ENCODE results near the gene MUC5B.

DNA sequence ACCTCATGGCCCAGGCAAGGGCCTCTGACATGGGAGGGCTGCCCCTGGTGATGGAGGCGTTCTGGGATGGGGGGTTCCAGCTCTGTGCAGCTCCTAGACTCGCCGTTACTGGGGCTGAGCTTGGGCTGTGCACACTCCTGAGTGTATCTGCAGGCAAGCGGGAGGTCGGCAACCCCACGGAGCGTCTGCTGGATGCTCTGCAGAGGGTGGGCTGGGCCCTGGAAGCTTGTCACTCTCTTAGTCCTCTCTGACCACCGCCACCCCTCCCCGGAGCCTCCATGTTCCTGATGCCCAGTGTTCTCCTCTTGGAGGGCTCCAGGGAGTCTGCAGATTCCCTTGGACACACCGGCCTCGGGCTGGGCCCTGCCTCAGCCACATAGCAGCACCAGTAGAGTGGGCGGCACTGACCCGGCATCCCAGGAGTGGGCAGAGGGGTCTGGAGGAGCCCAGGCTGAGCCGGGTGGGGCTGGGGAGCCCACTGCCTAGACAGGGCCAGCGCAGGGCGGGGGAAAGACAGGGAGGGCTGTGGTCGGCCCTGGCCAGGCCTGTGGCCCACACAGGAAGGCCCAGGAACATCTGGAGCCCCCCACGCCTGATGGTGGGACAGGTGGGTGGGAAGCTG is 20.6 kb upstream of the MUC5B start:
- TF ChIP-seq, protein P1, sequence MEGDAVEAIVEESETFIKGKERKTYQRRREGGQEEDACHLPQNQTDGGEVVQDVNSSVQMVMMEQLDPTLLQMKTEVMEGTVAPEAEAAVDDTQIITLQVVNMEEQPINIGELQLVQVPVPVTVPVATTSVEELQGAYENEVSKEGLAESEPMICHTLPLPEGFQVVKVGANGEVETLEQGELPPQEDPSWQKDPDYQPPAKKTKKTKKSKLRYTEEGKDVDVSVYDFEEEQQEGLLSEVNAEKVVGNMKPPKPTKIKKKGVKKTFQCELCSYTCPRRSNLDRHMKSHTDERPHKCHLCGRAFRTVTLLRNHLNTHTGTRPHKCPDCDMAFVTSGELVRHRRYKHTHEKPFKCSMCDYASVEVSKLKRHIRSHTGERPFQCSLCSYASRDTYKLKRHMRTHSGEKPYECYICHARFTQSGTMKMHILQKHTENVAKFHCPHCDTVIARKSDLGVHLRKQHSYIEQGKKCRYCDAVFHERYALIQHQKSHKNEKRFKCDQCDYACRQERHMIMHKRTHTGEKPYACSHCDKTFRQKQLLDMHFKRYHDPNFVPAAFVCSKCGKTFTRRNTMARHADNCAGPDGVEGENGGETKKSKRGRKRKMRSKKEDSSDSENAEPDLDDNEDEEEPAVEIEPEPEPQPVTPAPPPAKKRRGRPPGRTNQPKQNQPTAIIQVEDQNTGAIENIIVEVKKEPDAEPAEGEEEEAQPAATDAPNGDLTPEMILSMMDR (IDR thresholded peaks at IDR 0.05; ENCODE audit: low read length) = no peak
- TF ChIP-seq EZH2 (IDR thresholded peaks at IDR 0.05; ENCODE audit: borderline replicate concordance, low read length) = no peak

All from OCI-LY1 (cell line).